ENCODE data around the gene RAB31.

RAB31 gene

GRCh38 chr18:9810299-9810698 lies 102.2 kb downstream of the RAB31 start:
- in situ Hi-C loops (cut with MboI; ENCODE audit: low sequenced_read_pairs) = no loop called here

- in situ Hi-C loops (cut with MboI; ENCODE audit: low sequenced_read_pairs) = no loop called here
Observed at GRCh38 chr18:9810994-9811705, 103.0 kb downstream of the RAB31 start.

GRCh38 chr18:9811978-9812377 lies 103.9 kb downstream of the RAB31 start:
- in situ Hi-C loops (cut with MboI; ENCODE audit: low sequenced_read_pairs) = no loop called here

GRCh38 chr18:9814431-9814830 lies 106.3 kb downstream of the RAB31 start:
- in situ Hi-C loops (cut with MboI; ENCODE audit: low sequenced_read_pairs) = no loop called here

- in situ Hi-C loops (cut with MboI; ENCODE audit: low sequenced_read_pairs) = no loop called here
Observed at GRCh38 chr18:9817286-9817685, 109.2 kb downstream of the RAB31 start.

- in situ Hi-C loops (cut with MboI; ENCODE audit: low sequenced_read_pairs) = no loop called here
Observed at GRCh38 chr18:9817725-9818422, 109.8 kb downstream of the RAB31 start.

GRCh38 chr18:9818423-9818734 lies 110.3 kb downstream of the RAB31 start:
- in situ Hi-C loops (cut with MboI; ENCODE audit: low sequenced_read_pairs) = no loop called here

GRCh38 chr18:9820127-9820526 lies 112.0 kb downstream of the RAB31 start:
- in situ Hi-C loops (cut with MboI; ENCODE audit: low sequenced_read_pairs) = no loop called here

GRCh38 chr18:9820719-9821118 lies 112.6 kb downstream of the RAB31 start:
- in situ Hi-C loops (cut with MboI; ENCODE audit: low sequenced_read_pairs) = no loop called here

- in situ Hi-C loops (cut with MboI; ENCODE audit: low sequenced_read_pairs) = no loop called here
Observed at GRCh38 chr18:9822587-9823185, 114.6 kb downstream of the RAB31 start.

- in situ Hi-C loops (cut with MboI; ENCODE audit: low sequenced_read_pairs) = no loop called here
Observed at GRCh38 chr18:9823805-9824473, 115.8 kb downstream of the RAB31 start.

GRCh38 chr18:9824474-9824832 lies 116.4 kb downstream of the RAB31 start:
- in situ Hi-C loops (cut with MboI; ENCODE audit: low sequenced_read_pairs) = no loop called here

GRCh38 chr18:9824952-9825371 lies 116.9 kb downstream of the RAB31 start:
- in situ Hi-C loops (cut with MboI; ENCODE audit: low sequenced_read_pairs) = no loop called here

- in situ Hi-C loops (cut with MboI; ENCODE audit: low sequenced_read_pairs) = no loop called here
Observed at GRCh38 chr18:9825571-9826073, 117.5 kb downstream of the RAB31 start.

GRCh38 chr18:9826685-9827084 lies 118.6 kb downstream of the RAB31 start:
- in situ Hi-C loops (cut with MboI; ENCODE audit: low sequenced_read_pairs) = no loop called here

GRCh38 chr18:9827211-9827792 lies 119.2 kb downstream of the RAB31 start:
- in situ Hi-C loops (cut with MboI; ENCODE audit: low sequenced_read_pairs) = no loop called here

GRCh38 chr18:9827793-9828505 lies 119.8 kb downstream of the RAB31 start:
- in situ Hi-C loops (cut with MboI; ENCODE audit: low sequenced_read_pairs) = no loop called here

GRCh38 chr18:9828506-9829396 lies 120.7 kb downstream of the RAB31 start:
- in situ Hi-C loops (cut with MboI; ENCODE audit: low sequenced_read_pairs) = no loop called here

- in situ Hi-C loops (cut with MboI; ENCODE audit: low sequenced_read_pairs) = no loop called here
Observed at GRCh38 chr18:9829397-9829712, 121.3 kb downstream of the RAB31 start.
